LNCaP clone FGC (cell line): Measurements from ENCODE around the gene KRTAP10-12.

Experiments used
- DNase-seq: peaks from one replicate; pipeline ENCODE4 v3.0.0-alpha.2; 2011; ENCODE audit warnings: low read depth
- H3K4me3 ChIP-seq: 2 replicates; pipeline ENCODE4 v1.5.1; 2011; ENCODE audit warnings: mild to moderate bottlenecking, low read depth, low read length, control low read depth
- CTCF ChIP-seq: IDR thresholded peaks from 2 replicates; pipeline ENCODE4 v1.5.1; 2012; ENCODE audit warnings: mild to moderate bottlenecking; ENCODE audit not compliant: control insufficient read depth, insufficient read depth; ENCODE audit errors: extremely low read depth

KRTAP10-12 gene

GRCh38 chr21:44671911-44672310, 25.1 kb upstream of the KRTAP10-12 start:
- H3K4me3 ChIP-seq, result no peak overlapping the region
- DNase-seq, result no peak
- no peak for TF ChIP-seq CTCF

GRCh38 chr21:44677881-44678280, 19.1 kb upstream of the KRTAP10-12 start:
- TF ChIP-seq CTCF, result no peak
- DNase-seq, result no peak
- H3K4me3 ChIP-seq, result no peak overlapping the region

- TF ChIP-seq CTCF, result no peak
- no peak for DNase-seq
- no peak overlapping the region for H3K4me3 ChIP-seq
Measured at GRCh38 chr21:44681152-44681551, 15.8 kb upstream of the KRTAP10-12 start.

DNA sequence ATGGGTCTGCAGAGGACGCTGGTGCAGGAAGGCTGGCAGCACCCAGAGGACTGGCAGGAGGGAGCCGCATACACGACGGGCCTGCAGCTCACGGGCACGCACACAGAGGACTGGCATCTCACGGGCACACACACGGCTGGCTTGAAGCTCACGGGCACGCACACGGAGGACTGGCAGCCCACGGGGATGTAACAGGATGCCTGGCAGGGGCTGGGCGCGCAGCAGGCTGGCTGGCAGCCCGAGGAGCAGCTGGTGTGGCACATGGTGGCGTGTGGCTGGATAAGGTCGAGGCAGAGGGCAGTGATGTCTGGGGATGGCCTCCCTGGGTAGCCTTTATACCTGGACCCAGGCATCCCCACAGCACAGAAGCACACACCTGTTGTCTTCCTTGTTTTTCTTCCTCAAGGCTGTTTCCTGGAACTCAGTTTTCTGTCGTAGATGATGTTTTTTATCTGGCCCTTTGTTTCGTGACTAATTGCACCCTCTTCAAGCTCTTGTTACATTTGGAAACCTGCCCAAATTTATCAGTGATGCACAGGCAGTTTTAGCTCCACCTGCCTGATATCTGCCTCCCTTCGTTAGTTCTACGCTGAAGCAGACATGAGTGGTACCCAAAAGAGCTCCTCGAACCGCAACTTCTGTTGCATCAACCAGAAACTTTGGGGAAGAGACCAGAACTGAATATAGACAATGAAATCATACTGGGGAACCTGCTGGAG, 15.0 kb upstream of the KRTAP10-12 start, which contains the start of gene KRTAP12-1:
TSS of gene KRTAP12-1 (minus strand) at position 303 of the 719 bp plus-strand sequence. CDS start at position 263, 40 bp downstream.
- H3K4me3 ChIP-seq, result no peak within 1 kb of the TSS
- no peak for TF ChIP-seq CTCF
- no peak for DNase-seq

DNA sequence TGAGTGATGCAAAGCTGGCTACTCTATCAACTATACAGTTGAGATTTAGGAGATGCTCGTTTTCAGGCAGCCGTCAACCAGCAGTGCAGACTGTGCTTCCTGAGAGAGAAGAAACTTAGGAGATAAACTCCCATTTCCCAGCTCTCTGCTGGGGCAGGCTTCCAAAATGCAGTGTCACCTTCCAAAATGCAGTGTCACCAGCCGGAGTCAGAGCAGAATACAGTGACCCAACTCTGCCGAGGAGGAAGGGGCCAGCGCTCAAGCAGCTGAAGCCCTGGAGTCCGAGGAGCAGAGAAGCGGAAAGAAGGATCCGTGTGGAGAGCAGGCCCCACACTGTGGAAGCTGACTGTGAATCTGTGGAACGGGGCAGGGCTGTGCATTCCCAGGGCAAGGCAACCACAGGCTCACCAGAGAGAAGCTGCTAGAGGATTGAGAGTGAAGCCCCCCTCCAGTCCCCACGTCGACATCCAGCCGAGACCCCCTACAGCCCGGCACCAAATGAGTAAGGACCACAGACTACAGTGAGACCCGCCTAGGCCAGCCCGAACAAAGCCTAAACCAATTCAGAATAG, 14.3 kb upstream of the KRTAP10-12 start:
- no peak overlapping the region for H3K4me3 ChIP-seq
- DNase-seq, result no peak
- no peak for TF ChIP-seq CTCF

GRCh38 chr21:44684077-44684476, 12.9 kb upstream of the KRTAP10-12 start:
- no peak overlapping the region for H3K4me3 ChIP-seq
- DNase-seq, result no peak
- TF ChIP-seq CTCF, result no peak
